ENCODE data around the gene PEPD.

The PEPD gene

GRCh38 chr19:33350538-33351309, 170.9 kb downstream of the PEPD start:
- Histone ChIP-seq H4K20me1 (ENCODE audit: insufficient read depth, low read length) (no peaks in the 10 kb centered on the region), H3K27me3 (ENCODE audit: insufficient read depth, low read length) (0 out of 2 replicates have a peak, but pooled peaks cover 7% of the 10 kb centered on the region), H3F3A (ENCODE audit: insufficient read depth, low read length) (no peaks in the 10 kb centered on the region), H3K9ac (ENCODE audit: low read length) (no peak overlapping the region), H3K27ac (ENCODE audit: low read depth, low read length, poor library complexity, severe bottlenecking) (no peak overlapping the region), H3K79me2 (ENCODE audit: insufficient read depth, low read length) (no peaks in the 10 kb centered on the region), H3K4me3 (ENCODE audit: low read depth, low read length, poor library complexity, severe bottlenecking) (no peak overlapping the region), H3K9me3 (ENCODE audit: low read length) (peaks cover 3% of the 10 kb centered on the region; the same call in 1 of the 2 replicates), H3K9me2 (ENCODE audit: low read depth, low read length) (no peaks in the 10 kb centered on the region), H3K4me2 (ENCODE audit: low read length) (no peak overlapping the region), H3K4me1 (ENCODE audit: insufficient read depth, low read length, severe bottlenecking) (no peaks in the 10 kb centered on the region), H2AFZ (ENCODE audit: low read length) (no peak overlapping the region), H3K36me3 (ENCODE audit: insufficient read depth, low read length) (no peaks in the 10 kb centered on the region)
- TF ChIP-seq EZH2 (IDR thresholded peaks at IDR 0.05; ENCODE audit: borderline replicate concordance, low read length) = no peak
- TF ChIP-seq CTCF (IDR thresholded peaks at IDR 0.05; ENCODE audit: low read length) = no peak

- no peak overlapping the region for H2AFZ ChIP-seq (ENCODE audit: low read length)
- H4K20me1 ChIP-seq (ENCODE audit: insufficient read depth, low read length) = no peaks in the 10 kb centered on the region
- TF ChIP-seq EZH2 (IDR thresholded peaks at IDR 0.05; ENCODE audit: borderline replicate concordance, low read length) (no peak), CTCF (IDR thresholded peaks at IDR 0.05; ENCODE audit: low read length) (no peak)
- H3K4me3 ChIP-seq (ENCODE audit: low read depth, low read length, poor library complexity, severe bottlenecking) = no peak overlapping the region
- no peaks in the 10 kb centered on the region for H3F3A ChIP-seq (ENCODE audit: insufficient read depth, low read length)
- 0 out of 2 replicates have a peak, but pooled peaks cover 7% of the 10 kb centered on the region for H3K27me3 ChIP-seq (ENCODE audit: insufficient read depth, low read length)
- H3K9me3 ChIP-seq (ENCODE audit: low read length) = no peaks in the 10 kb centered on the region
- no peaks in the 10 kb centered on the region for H3K79me2 ChIP-seq (ENCODE audit: insufficient read depth, low read length)
- no peaks in the 10 kb centered on the region for H3K4me1 ChIP-seq (ENCODE audit: insufficient read depth, low read length, severe bottlenecking)
- H3K9me2 ChIP-seq (ENCODE audit: low read depth, low read length) = no peaks in the 10 kb centered on the region
- H3K9ac ChIP-seq (ENCODE audit: low read length) = no peak overlapping the region
- H3K36me3 ChIP-seq (ENCODE audit: insufficient read depth, low read length) = no peaks in the 10 kb centered on the region
- H3K27ac ChIP-seq (ENCODE audit: low read depth, low read length, poor library complexity, severe bottlenecking) = no peak overlapping the region
- no peak overlapping the region for H3K4me2 ChIP-seq (ENCODE audit: low read length)
Observed at GRCh38 chr19:33349319-33350289, 172.0 kb downstream of the PEPD start.

- Histone ChIP-seq H4K20me1 (ENCODE audit: insufficient read depth, low read length) (no peaks in the 10 kb centered on the region), H3K9ac (ENCODE audit: low read length) (no peak overlapping the region), H3F3A (ENCODE audit: insufficient read depth, low read length) (no peaks in the 10 kb centered on the region), H3K4me1 (ENCODE audit: insufficient read depth, low read length, severe bottlenecking) (no peaks in the 10 kb centered on the region), H3K27ac (ENCODE audit: low read depth, low read length, poor library complexity, severe bottlenecking) (no peak overlapping the region), H3K4me2 (ENCODE audit: low read length) (no peak overlapping the region), H3K27me3 (ENCODE audit: insufficient read depth, low read length) (0 out of 2 replicates have a peak, but pooled peaks cover 7% of the 10 kb centered on the region), H3K9me2 (ENCODE audit: low read depth, low read length) (no peaks in the 10 kb centered on the region), H3K9me3 (ENCODE audit: low read length) (no peaks in the 10 kb centered on the region), H3K4me3 (ENCODE audit: low read depth, low read length, poor library complexity, severe bottlenecking) (no peak overlapping the region), H3K36me3 (ENCODE audit: insufficient read depth, low read length) (no peaks in the 10 kb centered on the region), H2AFZ (ENCODE audit: low read length) (no peak overlapping the region), H3K79me2 (ENCODE audit: insufficient read depth, low read length) (no peaks in the 10 kb centered on the region)
- TF ChIP-seq EZH2 (IDR thresholded peaks at IDR 0.05; ENCODE audit: borderline replicate concordance, low read length) (no peak), CTCF (IDR thresholded peaks at IDR 0.05; ENCODE audit: low read length) (no peak)
Observed at GRCh38 chr19:33348301-33349010, 173.1 kb downstream of the PEPD start.

Data from OCI-LY1 (cell line).